NCI-H1092 (cell line): ENCODE results near the gene TPSAB1.

Experiments
- DNase-seq: peaks from one replicate; lab custom pipeline; 2025; lab: John Stamatoyannopoulos, UW

Gene TPSAB1

GRCh38 chr16:1210461-1210860, 30.0 kb upstream of the TPSAB1 start:
- no peak for DNase-seq

- DNase-seq = no peak
These were observed 28.8 kb upstream of the TPSAB1 start for GRCh38 chr16:1211451-1212268.

DNA sequence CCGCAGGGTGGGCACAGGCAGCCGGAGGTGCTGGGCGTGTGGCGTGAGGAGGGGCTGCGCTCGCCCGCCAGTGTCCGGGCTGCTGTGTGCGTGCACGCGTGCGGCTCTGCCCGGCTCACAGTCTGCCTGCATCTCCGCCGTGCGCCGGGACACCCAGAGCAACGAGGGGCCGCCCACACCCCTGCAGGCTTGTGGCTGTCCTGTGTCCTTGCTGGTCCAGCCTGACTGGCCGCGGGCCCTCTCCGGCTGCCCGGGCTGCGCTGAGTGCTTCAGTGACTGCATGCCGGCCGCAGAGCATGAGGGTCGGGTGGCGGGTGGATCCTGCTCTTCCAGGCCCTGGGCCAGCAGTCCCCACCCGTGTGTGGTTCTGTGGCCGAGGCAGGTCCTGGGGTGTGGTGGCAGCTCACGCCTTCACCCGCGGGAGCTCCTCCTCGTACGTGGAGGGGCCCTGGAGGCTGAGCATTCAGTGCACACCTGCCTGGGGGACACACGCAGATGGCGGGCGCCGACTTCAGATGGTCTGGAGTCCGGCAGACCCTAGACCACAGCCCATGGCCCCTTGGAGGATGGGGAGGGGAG, 27.8 kb upstream of the TPSAB1 start:
- DNase-seq = no peak

GRCh38 chr16:1213231-1213630, 27.3 kb upstream of the TPSAB1 start:
- no peak for DNase-seq

GRCh38 chr16:1213796-1214372, 26.6 kb upstream of the TPSAB1 start:
- no peak for DNase-seq

DNA sequence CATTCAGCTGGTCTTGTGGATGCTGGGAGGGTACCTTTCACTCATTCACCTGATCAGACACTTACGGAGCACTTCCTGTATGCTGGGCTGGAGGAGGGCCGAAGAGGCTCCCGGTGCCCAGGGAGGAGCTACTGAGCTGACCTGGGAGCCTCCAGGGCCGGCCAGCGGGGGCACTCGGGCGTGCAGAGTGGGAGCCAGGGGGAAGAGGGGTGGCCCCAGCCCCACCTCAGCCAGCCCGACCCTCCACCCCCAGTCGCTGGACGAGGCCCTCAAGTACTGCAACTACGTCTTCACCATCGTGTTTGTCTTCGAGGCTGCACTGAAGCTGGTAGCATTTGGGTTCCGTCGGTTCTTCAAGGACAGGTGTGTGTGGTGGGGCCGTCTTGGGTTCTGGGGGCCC, 25.8 kb upstream of the TPSAB1 start:
- no peak for DNase-seq

GRCh38 chr16:1215574-1216295, 24.8 kb upstream of the TPSAB1 start:
- no peak for DNase-seq

- DNase-seq = no peak
These were observed 24.2 kb upstream of the TPSAB1 start for GRCh38 chr16:1216296-1216619.

- DNase-seq = no peak
These were observed 23.7 kb upstream of the TPSAB1 start for GRCh38 chr16:1216681-1217400.

DNA sequence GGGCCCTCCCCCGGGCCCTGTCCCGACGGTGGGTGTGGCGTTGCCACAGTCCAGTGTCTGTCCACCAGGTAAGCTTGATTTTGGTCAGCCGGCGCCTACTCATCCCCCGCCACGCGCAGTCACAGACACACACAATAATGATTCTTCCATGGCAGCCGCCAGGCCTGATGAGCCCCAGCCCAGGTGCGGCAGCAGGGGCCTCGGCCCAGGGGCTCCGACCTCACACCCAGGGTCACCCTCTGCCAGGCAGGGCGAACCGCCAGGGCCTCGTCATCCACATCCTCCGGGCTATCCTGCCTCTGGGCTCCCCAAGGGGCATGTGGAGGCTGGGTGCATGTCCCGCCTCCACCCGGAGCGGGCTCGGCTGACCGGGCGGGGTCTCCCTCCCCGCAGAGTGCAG, 23.0 kb upstream of the TPSAB1 start:
- DNase-seq = no peak

GRCh38 chr16:1218061-1218929, 22.2 kb upstream of the TPSAB1 start:
- DNase-seq = no peak

DNA sequence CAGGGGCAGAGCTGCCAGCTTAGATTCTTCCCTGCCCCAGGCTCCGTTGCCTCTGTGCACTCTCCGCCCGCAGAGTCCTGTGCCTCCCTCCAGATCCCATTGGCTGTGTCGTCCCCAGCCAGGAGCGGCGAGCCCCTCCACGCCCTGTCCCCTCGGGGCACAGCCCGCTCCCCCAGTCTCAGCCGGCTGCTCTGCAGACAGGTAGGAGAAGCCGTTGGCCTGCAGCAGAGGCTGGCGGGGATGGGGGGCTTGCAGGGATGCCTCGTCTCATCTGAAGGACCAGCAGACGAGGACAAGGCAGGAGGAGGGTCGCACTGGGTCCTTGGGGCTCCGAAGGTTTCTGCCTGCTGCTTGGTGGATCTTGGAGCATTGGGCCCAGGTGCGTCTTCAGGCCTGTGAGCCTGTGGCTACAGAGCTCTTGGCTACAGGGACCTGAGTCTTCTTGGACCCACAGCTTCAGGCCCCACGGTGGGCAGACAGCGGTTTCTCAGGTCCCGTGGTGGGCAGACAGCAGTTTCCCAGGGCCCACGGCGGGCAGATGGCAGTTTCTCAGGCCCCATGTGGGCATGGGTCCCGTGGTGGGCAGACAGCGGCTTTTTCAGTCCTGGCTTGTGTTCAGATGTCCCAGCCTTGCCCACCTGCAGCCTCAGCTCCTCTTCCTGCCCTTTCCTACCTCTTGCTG, 21.4 kb upstream of the TPSAB1 start:
- no peak for DNase-seq

- no peak for DNase-seq
These were observed 20.3 kb upstream of the TPSAB1 start for GRCh38 chr16:1220098-1220728.

GRCh38 chr16:1220841-1221627, 19.5 kb upstream of the TPSAB1 start:
- DNase-seq = no peak

DNA sequence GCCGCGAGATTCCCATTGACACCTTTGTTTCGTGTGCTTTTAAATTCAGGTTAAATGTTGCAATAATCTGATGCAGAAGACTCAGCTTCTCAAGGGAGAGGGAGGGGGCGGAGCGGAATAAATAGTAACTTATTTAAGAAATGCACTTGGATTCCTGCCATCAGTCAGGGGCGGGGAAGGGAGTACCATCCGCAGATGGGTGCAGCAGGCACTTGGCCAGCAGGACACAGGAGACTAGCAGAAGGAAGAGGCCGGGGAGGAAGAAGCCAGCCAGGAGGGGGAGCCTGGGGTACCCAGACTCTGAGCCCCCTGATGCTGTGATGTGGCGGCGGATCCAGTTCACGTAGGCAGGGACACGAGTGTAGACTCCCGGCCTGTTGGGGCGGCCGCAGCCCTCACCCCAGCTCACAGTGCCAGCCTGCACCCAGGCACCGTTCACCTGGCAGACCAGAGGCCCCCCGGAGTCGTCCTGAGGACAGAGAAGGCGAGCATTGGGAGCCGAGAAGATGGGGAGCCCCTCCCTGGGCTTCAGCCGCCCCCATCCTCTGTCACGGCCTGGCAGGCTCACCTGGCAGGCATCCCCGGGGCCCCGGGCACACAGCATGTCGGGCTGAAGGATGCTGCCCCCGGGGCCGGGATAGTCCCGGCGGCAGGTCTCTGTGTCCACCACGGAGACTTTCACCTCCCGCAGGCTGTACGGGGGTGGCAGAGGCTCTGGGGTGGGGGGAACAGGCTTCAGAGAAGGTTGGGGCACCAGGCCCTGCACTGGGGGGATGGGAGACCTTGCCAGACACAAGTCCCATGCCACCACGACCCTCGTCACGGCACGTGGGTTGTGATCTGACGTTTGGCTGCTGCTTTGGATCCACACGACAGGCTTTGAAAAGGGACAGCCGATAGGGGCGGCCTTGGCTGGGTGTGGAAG, 18.6 kb upstream of the TPSAB1 start:
- no peak for DNase-seq

DNA sequence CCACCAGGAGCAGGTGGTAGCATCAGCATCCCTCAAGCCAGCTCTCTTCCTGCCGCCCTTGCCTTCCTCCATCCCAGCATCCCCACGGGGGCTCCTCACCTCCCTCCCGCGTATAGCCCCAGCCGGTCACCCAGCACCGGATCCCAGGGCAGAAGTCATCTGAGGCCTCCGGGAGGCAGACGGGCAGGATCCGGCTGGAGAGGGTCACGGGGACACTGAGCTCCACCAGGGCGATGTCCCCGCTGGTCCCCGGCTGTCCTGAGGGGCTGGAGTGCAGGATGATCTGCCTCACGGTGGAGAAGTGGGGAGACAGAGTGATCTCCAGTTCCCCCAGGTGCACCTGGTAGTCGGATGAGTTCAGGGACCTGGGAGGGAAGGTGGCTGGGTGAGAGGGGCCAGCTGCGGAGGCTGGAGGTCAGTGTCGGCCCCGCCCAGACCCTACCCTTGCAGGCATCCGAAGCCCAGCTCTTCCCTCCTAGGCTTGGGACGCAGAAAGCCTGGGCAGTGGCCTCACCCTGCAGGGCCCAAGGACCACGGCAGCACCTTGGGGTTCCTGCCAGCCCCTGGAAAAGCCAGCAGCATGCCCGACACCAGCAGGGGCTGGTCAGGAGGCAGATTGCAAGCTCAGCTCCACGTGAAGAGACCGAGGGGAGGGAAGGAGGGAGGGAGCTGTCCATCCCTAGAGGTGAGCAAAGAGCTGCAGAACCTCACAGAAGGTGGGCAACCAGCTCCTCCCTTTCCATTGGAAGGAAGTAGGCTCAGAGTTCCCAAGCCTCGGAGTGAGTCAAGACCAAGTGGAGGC, 17.8 kb upstream of the TPSAB1 start:
- DNase-seq = no peak
